GM21381 (cell line): ENCODE results near the gene CHIT1.

Source experiments
- ATAC-seq: cut with Tn5 transposase; IDR thresholded peaks from one replicate; pipeline ENCODE4 v1.9.1; 2021; ENCODE audit warnings: mild to moderate bottlenecking, moderate library complexity; ENCODE audit not compliant: unreplicated experiment

The CHIT1 gene

DNA sequence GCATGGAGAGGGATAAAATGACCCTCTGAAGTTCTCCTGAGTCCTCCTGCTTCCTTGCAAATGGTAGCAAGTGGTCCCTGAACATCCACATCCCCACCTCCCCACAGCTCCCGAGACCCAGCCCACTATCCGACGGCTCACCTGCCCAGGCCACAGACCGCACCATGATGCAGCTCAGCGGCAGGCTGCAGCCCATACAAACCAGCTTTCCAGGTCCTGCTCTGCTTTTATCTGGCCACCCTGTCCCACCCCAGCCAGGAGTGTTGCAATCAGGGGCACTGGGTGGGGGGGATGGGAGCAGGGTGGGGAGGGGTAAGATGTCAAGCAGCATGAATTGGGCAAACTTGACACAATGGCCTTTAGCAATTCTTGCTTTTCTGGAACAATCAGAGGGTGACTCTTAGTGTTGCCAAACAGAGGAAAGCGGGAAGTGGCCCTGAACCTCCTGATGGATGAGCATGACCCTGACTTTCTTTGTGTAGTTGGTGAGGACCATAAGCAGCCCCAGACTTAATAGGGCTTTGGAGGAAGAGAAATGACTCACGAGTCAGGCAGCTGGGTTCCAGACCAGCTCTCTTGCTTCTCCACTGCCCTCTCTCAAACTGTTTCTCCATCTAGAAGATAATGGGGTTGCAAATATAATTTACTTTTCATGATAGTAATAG is at the start of gene CHIT1:
Gene CHIT1, minus strand, starts transcription at position 203 of the 665 bp plus-strand sequence. Its CDS starts 37 bp downstream, at position 166.
- no peak for ATAC-seq

GRCh38 chr1:203278885-203279406 is 49.5 kb upstream of the CHIT1 start:
- ATAC-seq = no peak

DNA sequence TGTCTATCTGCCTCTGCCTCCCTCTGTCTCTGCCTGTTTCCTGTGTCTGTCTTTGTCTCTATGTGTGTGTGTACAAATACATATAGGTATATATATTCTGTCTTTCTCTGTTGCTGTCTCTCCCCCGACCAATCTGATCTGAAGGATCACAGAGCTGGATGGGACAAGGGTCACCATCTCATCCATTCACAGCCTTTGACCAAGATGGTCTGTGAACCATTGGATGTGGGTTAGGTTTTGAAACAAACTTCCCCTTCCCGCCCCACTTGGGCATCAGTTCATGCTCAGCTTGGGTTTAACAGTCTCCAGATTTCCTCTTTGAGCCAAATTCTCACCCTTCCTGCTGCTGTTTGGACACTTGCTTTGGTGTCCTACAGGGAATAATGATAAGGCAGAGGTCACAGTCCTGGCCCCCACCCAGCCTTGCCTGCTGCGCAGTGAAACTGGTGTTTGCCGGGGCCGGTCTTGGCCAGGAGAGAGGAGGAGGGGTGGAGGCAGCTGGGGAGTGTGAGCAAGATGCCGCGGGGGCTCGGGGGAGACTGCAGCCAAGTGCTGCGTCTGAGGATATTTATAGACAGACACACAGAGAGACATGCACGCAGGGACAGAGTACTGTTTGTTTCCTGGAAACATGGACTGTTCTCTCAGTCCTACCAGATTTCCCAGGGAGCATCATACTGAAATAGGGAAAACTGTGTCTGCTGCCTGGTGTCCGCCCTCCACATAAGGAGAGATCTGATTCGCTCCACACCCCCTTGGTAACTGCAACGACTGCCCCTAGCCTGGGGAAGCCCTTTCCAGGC is 48.8 kb upstream of the CHIT1 start:
- ATAC-seq = no peak

DNA sequence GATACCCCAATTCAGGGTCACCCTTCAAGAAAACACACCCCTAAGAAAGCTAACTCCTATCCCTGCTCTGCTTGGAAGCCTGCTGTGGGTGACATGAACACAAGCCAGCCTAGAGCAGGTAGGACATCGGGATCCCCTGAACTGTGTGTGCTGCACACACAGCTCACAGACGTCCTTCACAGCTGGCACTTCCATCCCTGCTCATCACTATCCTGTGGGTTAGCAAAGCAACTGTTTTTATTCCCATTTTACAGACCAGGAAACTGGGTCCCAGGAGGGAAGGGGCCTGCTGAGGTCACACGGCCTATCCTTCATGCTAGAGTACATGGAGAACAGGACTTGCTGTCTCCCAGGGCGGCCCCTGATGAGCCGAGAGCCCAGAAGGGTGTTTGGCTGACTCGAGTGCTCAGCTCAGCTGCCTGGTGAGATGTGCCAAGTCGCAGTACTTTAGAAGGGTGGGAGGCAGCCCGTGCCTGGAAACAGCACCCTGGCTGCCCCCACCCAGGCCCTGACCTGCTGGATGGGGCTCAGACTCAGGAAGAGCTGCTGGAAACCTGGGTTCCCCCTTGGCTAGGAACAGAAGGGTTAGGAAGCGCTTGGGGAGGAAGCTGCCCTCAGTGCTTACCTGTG is 47.6 kb upstream of the CHIT1 start:
- ATAC-seq = no peak

- no peak for ATAC-seq
Measured at GRCh38 chr1:203276408-203276807, 46.9 kb upstream of the CHIT1 start.

DNA sequence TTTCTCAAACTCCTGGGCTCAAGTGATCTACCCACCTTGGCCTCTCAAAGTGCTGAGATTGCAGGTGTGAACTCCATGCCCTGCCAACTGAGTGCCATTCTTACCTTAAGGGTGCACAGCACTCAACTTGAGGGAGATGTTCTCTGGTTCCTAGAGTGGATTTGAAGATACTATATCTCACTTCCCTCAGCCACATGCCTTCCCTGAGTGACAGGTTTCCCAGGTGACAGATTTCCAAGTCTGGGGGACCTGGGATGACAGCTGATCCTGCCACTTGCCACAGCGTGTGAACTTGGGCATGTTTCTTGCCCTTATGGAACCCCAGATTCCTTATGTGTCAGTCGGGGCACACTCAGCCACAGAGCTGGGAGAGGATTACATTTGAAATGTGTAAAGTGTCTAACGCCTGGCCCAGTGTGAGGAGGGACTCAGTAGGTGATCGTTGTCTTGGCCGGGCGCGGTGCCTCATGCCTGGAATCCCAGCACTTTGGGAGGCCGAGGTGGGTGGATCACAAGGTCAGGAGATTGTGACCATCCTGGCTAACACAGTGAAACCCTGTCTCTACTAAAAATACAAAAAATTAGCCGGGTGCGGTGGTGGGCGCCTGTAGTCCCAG is 46.3 kb upstream of the CHIT1 start:
- ATAC-seq = no peak

- ATAC-seq = no peak
Measured at GRCh38 chr1:203274603-203275381, 45.3 kb upstream of the CHIT1 start.

- no peak for ATAC-seq
Measured at GRCh38 chr1:203273869-203274602, 44.6 kb upstream of the CHIT1 start.

- peak; percentile 63 for ATAC-seq
Measured at GRCh38 chr1:203273206-203273868, 43.9 kb upstream of the CHIT1 start.

DNA sequence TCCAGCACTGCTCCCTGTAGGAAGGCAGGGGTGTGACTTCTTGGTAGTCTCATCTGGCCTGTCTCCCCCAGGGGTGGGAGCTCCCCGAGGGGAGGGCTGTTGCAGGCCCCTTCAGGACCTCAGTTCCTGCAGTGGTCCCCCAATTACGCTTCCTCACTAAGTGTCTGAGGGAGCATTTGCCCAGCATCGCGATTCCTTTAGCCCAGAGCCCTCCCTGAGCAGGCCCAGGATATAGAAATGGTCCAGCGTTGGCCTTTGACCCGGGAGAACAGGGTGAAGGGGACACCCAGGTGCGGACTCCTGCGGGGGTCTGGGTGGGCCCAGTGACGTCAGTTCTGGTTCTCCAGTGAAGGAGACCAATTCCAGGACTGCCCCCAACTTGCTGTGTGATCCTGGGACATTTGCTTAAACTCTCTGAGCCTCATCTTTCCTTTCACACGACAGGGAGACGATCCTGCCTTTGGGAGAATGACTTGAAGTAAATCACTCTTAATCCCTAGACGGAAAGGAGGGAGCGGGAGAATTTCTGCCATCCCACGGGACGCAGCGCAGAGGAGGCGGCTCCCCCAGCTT is 43.2 kb upstream of the CHIT1 start:
- no peak for ATAC-seq

DNA sequence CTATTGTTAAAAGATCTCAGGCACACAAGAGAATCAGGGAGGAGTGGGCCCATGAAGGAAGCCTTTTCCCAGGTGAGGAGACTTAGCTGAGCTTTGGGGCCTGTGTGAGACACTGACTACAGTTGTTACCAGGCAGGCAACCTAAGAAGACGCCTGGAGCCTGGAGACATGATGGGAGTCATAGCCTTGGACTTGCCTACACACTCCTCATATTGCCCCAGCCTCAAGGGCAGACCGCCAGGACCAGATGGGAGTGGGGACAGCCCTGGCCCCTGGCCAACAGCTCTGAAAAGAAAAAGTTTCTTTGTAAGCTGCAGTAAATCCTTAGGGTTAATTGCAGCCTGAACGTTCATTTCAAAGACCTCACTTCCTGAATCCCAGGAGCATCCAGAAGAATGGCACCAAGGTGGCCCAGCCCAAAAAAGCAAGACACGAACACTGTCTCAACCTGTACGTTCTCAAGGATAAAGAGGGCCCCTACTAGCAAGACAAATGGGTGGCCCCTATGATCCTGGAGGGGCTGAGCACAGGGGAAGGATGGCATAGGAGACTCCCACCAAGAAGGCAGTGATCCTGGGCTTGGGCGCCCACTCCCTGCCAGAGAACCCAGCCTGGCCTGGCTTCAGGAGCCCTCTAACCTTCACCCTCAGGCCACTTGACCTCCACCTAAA is 42.6 kb upstream of the CHIT1 start:
- ATAC-seq = no peak

DNA sequence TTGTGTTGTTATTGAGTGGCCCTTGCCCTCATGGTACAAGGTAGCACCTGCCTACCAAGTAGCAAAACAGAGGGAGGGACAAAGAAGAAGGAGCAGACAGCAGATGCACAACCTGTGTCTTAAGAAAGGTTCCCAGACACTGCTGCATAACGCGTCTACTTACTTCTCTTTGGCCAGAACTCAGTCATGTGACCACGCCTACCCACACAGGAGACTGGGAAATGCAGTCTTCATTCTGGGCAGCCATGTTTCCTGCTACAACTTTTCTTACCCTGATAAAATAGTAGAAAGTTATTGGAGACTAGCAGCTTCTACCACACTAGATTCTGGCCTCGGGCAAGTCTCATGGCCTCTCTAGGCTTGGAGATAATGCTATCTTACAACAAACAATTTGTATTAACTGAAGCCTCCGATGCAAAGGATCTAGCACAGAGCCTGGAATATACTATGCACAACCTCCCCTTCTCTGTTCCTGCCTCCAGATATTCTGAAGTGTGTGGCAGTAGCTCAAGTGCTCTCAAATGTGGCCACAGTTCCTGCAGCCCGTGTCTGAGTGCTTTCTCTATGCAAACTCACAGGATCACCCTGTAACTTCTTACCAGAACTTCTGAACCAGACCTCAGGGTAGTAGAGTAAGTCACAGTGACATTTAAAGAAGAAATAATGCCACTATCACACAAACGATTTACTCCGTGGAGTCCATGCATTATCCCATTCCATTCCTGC is 41.7 kb upstream of the CHIT1 start:
- no peak for ATAC-seq

- no peak for ATAC-seq
Measured at GRCh38 chr1:203270448-203270847, 41.0 kb upstream of the CHIT1 start.

- ATAC-seq = no peak
Measured at GRCh38 chr1:203269654-203270020, 40.2 kb upstream of the CHIT1 start.

DNA sequence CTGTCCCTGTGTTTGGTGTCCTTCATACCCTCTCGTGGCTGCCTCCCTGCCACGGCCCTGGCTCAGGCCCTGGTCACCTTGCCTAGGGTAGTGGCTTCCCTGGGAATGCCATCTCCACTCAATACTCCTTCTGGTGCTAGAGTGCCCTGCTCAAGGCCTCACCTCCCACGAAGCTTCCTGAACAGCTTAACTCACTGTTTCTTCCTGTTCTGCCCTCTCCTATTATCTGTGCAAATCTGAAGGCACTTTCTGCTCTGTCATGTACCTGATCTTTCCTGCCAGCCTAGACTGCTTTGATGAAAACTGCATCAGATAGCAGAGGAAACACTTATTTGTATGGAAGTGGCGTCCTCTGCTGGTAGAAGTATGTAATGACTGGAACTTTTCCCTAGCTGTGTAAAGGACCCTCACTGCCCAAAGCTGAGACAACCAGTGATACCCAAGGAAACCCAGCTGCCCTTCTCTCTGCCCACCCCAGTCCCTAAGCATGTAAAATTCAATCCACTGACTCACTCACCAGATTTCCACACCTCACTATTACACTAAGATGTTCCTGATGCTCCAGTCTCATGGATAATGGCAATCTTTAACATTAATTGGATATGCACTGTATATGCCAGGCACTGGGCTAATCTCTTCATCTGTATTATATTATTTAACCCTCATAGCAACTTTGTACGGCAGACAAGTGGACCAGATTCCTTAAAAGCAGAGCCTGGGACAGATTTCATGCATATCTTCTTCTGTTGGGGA is 39.6 kb upstream of the CHIT1 start:
- ATAC-seq = no peak

- no peak for ATAC-seq
Measured at GRCh38 chr1:203267912-203268311, 38.4 kb upstream of the CHIT1 start.

DNA sequence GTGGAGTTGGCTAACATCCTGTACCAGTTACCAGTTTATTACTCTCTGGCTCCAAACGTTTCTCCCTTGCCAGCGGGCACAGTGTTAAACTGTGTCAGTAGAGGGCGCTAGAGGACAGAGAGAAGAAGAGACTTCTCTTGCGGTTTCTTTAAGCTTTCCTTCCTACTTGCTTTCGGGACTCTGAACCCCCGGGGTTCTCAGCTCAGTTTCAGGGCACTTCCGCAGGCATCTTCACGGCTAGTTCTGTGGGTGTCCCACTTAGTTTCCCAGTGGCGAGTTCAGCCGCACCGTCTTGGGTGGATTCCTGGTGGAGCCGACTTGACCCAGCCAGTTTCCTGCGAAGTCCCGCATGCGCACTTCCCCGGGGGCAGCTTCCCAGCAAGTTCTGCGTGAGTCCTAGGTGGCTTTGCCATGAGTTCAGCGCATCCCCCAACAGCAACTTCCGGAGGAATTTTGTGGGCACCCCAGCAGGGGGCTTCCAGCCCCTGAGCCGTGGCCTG is 37.9 kb upstream of the CHIT1 start:
- ATAC-seq = peak; percentile 47
